Caco-2 (cell line): Measurements from ENCODE around the gene AFF4. TPM values are rescaled to one million over a fixed set of nuclear protein-coding genes. Genes with fewer than 3 reads are reported as not detected.

Source experiments
- BruUV-seq: library from RNA; stranded (reverse); fragments of 400-500 nt; replicated peaks from 2 replicates; lab custom pipeline; 2021; lab: Mats Ljungman, UMichigan
- CTCF ChIA-PET: fragments of 300-600 bp; sonication (Branson Sonifier 250); formaldehyde crosslinking; loops from one replicate; lab custom pipeline; 2022; ENCODE audit warnings: antibody characterized with exemption; lab: Charles Lee
- POLR2A ChIA-PET: fragments of 300-600 bp; sonication (Branson Sonifier 250); formaldehyde crosslinking; loops from one replicate; lab custom pipeline; 2022; ENCODE audit warnings: antibody characterized with exemption; lab: Charles Lee
- DNase-seq, 2 experiments: peaks; one replicate each; pipeline versions ENCODE4 v3.0.0 to v3.0.0-alpha.2; 2020 to 2022
- H3K27me3 ChIP-seq: replicated peaks from 2 replicates; pipeline ENCODE4 v1.6.0; 2011; ENCODE audit warnings: low read length; ENCODE audit not compliant: control insufficient read depth, insufficient read depth
- H3K36me3 ChIP-seq: 2 replicates; pipeline ENCODE4 v1.5.1; 2011; ENCODE audit warnings: low read length; ENCODE audit not compliant: control insufficient read depth, insufficient read depth
- H3K4me1 ChIP-seq: fragments of 250-450 bp; sonication (Bioruptor Pico); 2 replicates; pipeline ENCODE4 v1.5.1; 2020; ENCODE audit warnings: mild to moderate bottlenecking
- H3K4me3 ChIP-seq: 2 replicates; pipeline ENCODE4 v1.5.1; 2011; ENCODE audit warnings: low read depth, mild to moderate bottlenecking, control low read depth, low read length
- H3K9me3 ChIP-seq: fragments of 250-450 bp; sonication (Bioruptor Pico); 2 replicates; pipeline ENCODE4 v1.5.1; 2020; ENCODE audit warnings: mild to moderate bottlenecking, moderate library complexity
- H3K27ac Mint-ChIP-seq: one replicate; pipeline ENCODE4 v1.8.0; 2022; ENCODE audit warnings: mixed read lengths; ENCODE audit not compliant: unreplicated experiment
- H3K27me3 Mint-ChIP-seq: one replicate; pipeline ENCODE4 v1.8.0; 2022; ENCODE audit warnings: mixed read lengths; ENCODE audit not compliant: insufficient read depth, unreplicated experiment
- H3K36me3 Mint-ChIP-seq: one replicate; pipeline ENCODE4 v1.8.0; 2022; ENCODE audit warnings: mild to moderate bottlenecking, mixed read lengths; ENCODE audit not compliant: insufficient read depth, unreplicated experiment
- H3K4me1 Mint-ChIP-seq: one replicate; pipeline ENCODE4 v1.8.0; 2022; ENCODE audit warnings: low read depth, mixed read lengths; ENCODE audit not compliant: unreplicated experiment
- H3K4me3 Mint-ChIP-seq: one replicate; pipeline ENCODE4 v1.8.0; 2022; ENCODE audit warnings: mild to moderate bottlenecking, moderate library complexity, mixed read lengths; ENCODE audit not compliant: unreplicated experiment
- H3K9me3 Mint-ChIP-seq: one replicate; pipeline ENCODE4 v1.8.0; 2022; ENCODE audit warnings: mixed read lengths; ENCODE audit not compliant: unreplicated experiment
- CTCF ChIP-seq, 2 experiments: fragments of 200-600 bp in 1 of 2; IDR thresholded peaks; 1 replicate in 1 of 2; 2 replicates in 1 of 2; pipeline versions ENCODE4 v1.5.1 to v1.8.0; 2011 to 2022; ENCODE audit warnings: antibody characterized with exemption in 1 of 2, control low read depth in 1 of 2, inconsistent platforms in 1 of 2, low read depth in 1 of 2, low read length in 1 of 2, mild to moderate bottlenecking in 1 of 2, moderate library complexity in 1 of 2; ENCODE audit not compliant: insufficient read depth in 1 of 2, severe bottlenecking in 1 of 2, unreplicated experiment in 1 of 2
- intact Hi-C: fragments of 100-400 bp; cut with micrococcal nuclease; formaldehyde crosslinking; loops from one replicate; pipeline ENCODE4 v1.10.0; 2022; ENCODE audit not compliant: unreplicated experiment
- total RNA-seq: library from RNA; stranded (reverse); gene quantifications from 2 replicates; pipeline ENCODE4 v1.2.3, GENCODE V29; 2022

Gene AFF4
- total RNA-seq, 1 experiment from 2014 or later = 63.9 TPM

DNA sequence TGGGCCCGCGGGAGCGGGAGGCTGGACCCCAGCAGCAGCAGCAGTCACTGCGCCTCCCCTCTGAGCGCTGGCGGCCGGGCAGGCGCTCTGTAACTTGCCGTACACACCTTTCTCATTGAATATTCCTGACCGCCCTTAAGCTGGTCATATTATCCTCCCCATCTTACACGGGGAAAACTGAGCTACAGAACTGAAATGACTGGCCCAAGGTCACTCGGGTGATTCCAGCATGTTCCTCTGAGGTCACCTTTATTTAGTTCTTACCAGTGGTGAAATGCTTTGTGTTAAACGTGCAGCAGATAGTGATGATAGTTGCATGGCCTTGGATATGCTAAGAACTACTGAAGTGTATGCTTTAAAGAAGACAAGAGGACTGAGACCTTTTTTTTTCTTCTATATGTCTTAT lies 96.4 kb downstream of the AFF4 start:
- Histone ChIP-seq H3K9me3 (no peaks in the 10 kb centered on the region), H3K4me3 (peak overlapping the region; percentile 73), H3K36me3 (peaks cover 5% of the 10 kb centered on the region), H3K4me1 (peaks cover 22% of the 10 kb centered on the region), H3K27me3 (no peaks in the 10 kb centered on the region)
- TF ChIP-seq CTCF (IDR thresholded peaks at IDR 0.05; ENCODE audit: insufficient read depth in 1 of 2, low read depth in 1 of 2, low read length in 1 of 2, severe bottlenecking in 1 of 2, unreplicated experiment in 1 of 2) = no peak
- H3K27ac Mint-ChIP-seq = peak overlapping the region; percentile 98
- intact Hi-C loops = loop anchor here (2.0 kb wide), 2 partner anchors 16 to 28 kb away; no protein-coding TSS in a partner anchor
- peaks cover 4% of the 10 kb centered on the region for H3K4me1 Mint-ChIP-seq
- TSS peak; percentile 70 for BruUV-seq
- peaks cover 61% of the 10 kb centered on the region for H3K36me3 Mint-ChIP-seq
- no peaks in the 10 kb centered on the region for H3K27me3 Mint-ChIP-seq
- ChIA-PET CTCF (interaction anchor here (1.3 to 2.5 kb wide), 6 partner anchors 16 to 112 kb away, joined by 6 to 17 read pairs (median 13); partner anchors contain the start of gene SHROOM1), POLR2A (interaction anchor here (0.7 to 1.9 kb wide), 5 partner anchors 16 to 173 kb away, joined by 3 to 7 read pairs (median 5); no protein-coding TSS in a partner anchor)
- no peak for DNase-seq
- H3K4me3 Mint-ChIP-seq = peak overlapping the region; percentile 91
- H3K9me3 Mint-ChIP-seq = no peaks in the 10 kb centered on the region

GRCh38 chr5:132866342-132867045 lies 96.9 kb downstream of the AFF4 start, which contains the start of the genes GDF9 and UQCRQ:
TSS of gene GDF9 (minus strand) at chr5:132866469. CDS start at chr5:132864533, 1,936 bp downstream.
TSS of gene UQCRQ (plus strand) at chr5:132866642. CDS start at chr5:132866882, 240 bp downstream.
- peak within 1 kb of the TSS; percentile 98 for H3K27ac Mint-ChIP-seq
- Histone ChIP-seq H3K9me3 (no peaks in the 10 kb centered on the region), H3K4me3 (peak within 1 kb of the TSS; percentile 73), H3K27me3 (no peaks in the 10 kb centered on the region), H3K36me3 (peaks cover 3% of the 10 kb centered on the region; the same call in 1 of the 2 replicates), H3K4me1 (peaks cover 16% of the 10 kb centered on the region)
- no peaks in the 10 kb centered on the region for H3K9me3 Mint-ChIP-seq
- peak within 1 kb of the TSS; percentile 91 for H3K4me3 Mint-ChIP-seq
- DNase-seq = peak; percentile 99
- peak in 1 of 2 experiments; percentile 54 for TF ChIP-seq CTCF (IDR thresholded peaks at IDR 0.05; ENCODE audit: insufficient read depth in 1 of 2, low read depth in 1 of 2, low read length in 1 of 2, severe bottlenecking in 1 of 2, unreplicated experiment in 1 of 2)
- peaks cover 55% of the 10 kb centered on the region for H3K36me3 Mint-ChIP-seq
- no peaks in the 10 kb centered on the region for H3K27me3 Mint-ChIP-seq
- BruUV-seq = no TSS peak
- ChIA-PET POLR2A (interaction anchor here (0.6 to 1.9 kb wide), 10 partner anchors 17 to 172 kb away, joined by 3 to 7 read pairs (median 4); partner anchors contain the start of gene SHROOM1), CTCF (interaction anchor here (0.7 to 2.5 kb wide), 8 partner anchors 17 to 129 kb away, joined by 4 to 17 read pairs (median 10); partner anchors contain the start of genes KIF3A and SHROOM1)
- intact Hi-C loops = loop anchor here (1.0 to 2.0 kb wide), 5 partner anchors 16 to 111 kb away; partner anchors contain the start of gene SHROOM1
- no peaks in the 10 kb centered on the region for H3K4me1 Mint-ChIP-seq
